GM12801 (cell line): ENCODE measurements around the gene PON3.

Experiments
- CTCF ChIP-seq: IDR thresholded peaks from one replicate; pipeline ENCODE4 v1.5.1; 2011; ENCODE audit warnings: control low read depth; ENCODE audit not compliant: insufficient read length; ENCODE audit errors: extremely low read depth

The PON3 gene

GRCh38 chr7:95407751-95408150 lies 11.6 kb upstream of the PON3 start:
- no peak for TF ChIP-seq CTCF

- TF ChIP-seq CTCF: no peak
These were observed 9.6 kb upstream of the PON3 start for GRCh38 chr7:95405800-95406199.

- TF ChIP-seq CTCF: no peak
These were observed 9.0 kb upstream of the PON3 start for GRCh38 chr7:95405208-95405607.

- no peak for TF ChIP-seq CTCF
These were observed 8.2 kb upstream of the PON3 start for GRCh38 chr7:95404316-95404865.

- no peak for TF ChIP-seq CTCF
These were observed 2.2 kb upstream of the PON3 start for GRCh38 chr7:95398155-95398940.

GRCh38 chr7:95397381-95397780 lies 1.2 kb upstream of the PON3 start:
- TF ChIP-seq CTCF: no peak

GRCh38 chr7:95395755-95396135 lies 430 bp downstream of the PON3 start:
- no peak for TF ChIP-seq CTCF
